Endothelial cell of umbilical vein (primary cell): ENCODE results near the gene SBF1. TPM values are rescaled to one million over a fixed set of nuclear protein-coding genes. Genes with fewer than 3 reads are reported as not detected.

ENCODE experiments used
- BruUV-seq: library from RNA; stranded (reverse); fragments of 400-500 nt; replicated peaks from 2 replicates; lab custom pipeline; 2021; lab: Mats Ljungman, UMichigan
- CTCF ChIA-PET: fragments of 300-600, 350-600 bp; sonication (Branson Sonifier 250); formaldehyde crosslinking; loops from one replicate; lab custom pipeline; 2021; ENCODE audit warnings: antibody characterized with exemption, inconsistent platforms; lab: Charles Lee
- POLR2A ChIA-PET: fragments of 300-600, 350-600 bp; sonication (Branson Sonifier 250); formaldehyde crosslinking; loops from one replicate; lab custom pipeline; 2021; ENCODE audit warnings: antibody characterized with exemption, inconsistent platforms; lab: Charles Lee
- DNase-seq: peaks from one replicate; pipeline ENCODE4 v3.0.0-alpha.2; 2011; ENCODE audit warnings: low read depth, low spot score
- FAIRE-seq: peaks from 2 replicates; lab custom pipeline; 2011; peaks lifted over from hg19 to GRCh38; lab: Jason Lieb, UNC
- H2AFZ ChIP-seq: 2 replicates; pipeline ENCODE4 v1.6.0; 2012; ENCODE audit warnings: low read depth, low read length, control low read depth, inconsistent platforms
- H3K27ac ChIP-seq: 2 replicates; pipeline ENCODE4 v1.5.1; 2011; ENCODE audit warnings: low read depth, mild to moderate bottlenecking, control low read depth, low read length, moderate library complexity; ENCODE audit not compliant: insufficient read depth
- H3K27me3 ChIP-seq, 2 experiments: 2 replicates each; pipeline versions ENCODE4 v1.6.0 to v1.6.1; 2011; ENCODE audit warnings: low read length in 2 of 2, mixed read lengths in 1 of 2; ENCODE audit not compliant: control insufficient read depth in 2 of 2, insufficient read depth in 2 of 2
- H3K36me3 ChIP-seq, 2 experiments: 2 replicates in 1 of 2; 3 replicates in 1 of 2; pipeline ENCODE4 v1.5.1; 2011; ENCODE audit warnings: low read length in 2 of 2, mild to moderate bottlenecking in 1 of 2, moderate library complexity in 1 of 2; ENCODE audit not compliant: control insufficient read depth in 2 of 2, insufficient read depth in 2 of 2; ENCODE audit errors: extremely low read depth in 1 of 2
- H3K4me1 ChIP-seq: 3 replicates; pipeline ENCODE4 v1.5.1; 2011; ENCODE audit warnings: mild to moderate bottlenecking, low read length; ENCODE audit not compliant: control insufficient read depth, insufficient read depth; ENCODE audit errors: extremely low read depth
- H3K4me2 ChIP-seq: 2 replicates; pipeline ENCODE4 v1.6.1; 2011; ENCODE audit warnings: low read length, control low read depth, mixed read lengths; ENCODE audit not compliant: insufficient read depth
- H3K4me3 ChIP-seq, 3 experiments: fragments of 200-600 bp in 1 of 3; sonication (generic), shearing (Covaris generic) in 1 of 3; replicated peaks in 1 of 3; 2 replicates each; pipeline ENCODE4 v1.5.1; 2011 to 2016; ENCODE audit warnings: control low read depth in 3 of 3, low read length in 3 of 3, mild to moderate bottlenecking in 2 of 3, inconsistent platforms in 1 of 3, low read depth in 1 of 3, moderate library complexity in 1 of 3; ENCODE audit not compliant: insufficient read depth in 1 of 3
- H3K79me2 ChIP-seq: 2 replicates; pipeline ENCODE4 v1.6.0; 2012; ENCODE audit warnings: low read length, inconsistent platforms; ENCODE audit not compliant: control insufficient read depth, insufficient read depth
- H3K9ac ChIP-seq: replicated peaks from 2 replicates; pipeline ENCODE3; 2011; ENCODE audit warnings: low read length, control low read depth; ENCODE audit not compliant: insufficient read depth; ENCODE audit errors: extremely low read depth
- H3K9me1 ChIP-seq: replicated peaks from 3 replicates; pipeline ENCODE4 v1.6.0; 2011; ENCODE audit warnings: mild to moderate bottlenecking, low read length; ENCODE audit not compliant: control insufficient read depth, insufficient read depth; ENCODE audit errors: extremely low read depth
- H3K9me3 ChIP-seq: replicated peaks from 2 replicates; pipeline ENCODE4 v1.5.1; 2012; ENCODE audit warnings: low read length, inconsistent platforms; ENCODE audit not compliant: control insufficient read depth, insufficient read depth
- H4K20me1 ChIP-seq: replicated peaks from 2 replicates; pipeline ENCODE3; 2011; ENCODE audit warnings: mild to moderate bottlenecking, low read length; ENCODE audit not compliant: control insufficient read depth, insufficient read depth; ENCODE audit errors: extremely low read depth
- EZH2 ChIP-seq: IDR thresholded peaks from 2 replicates; pipeline ENCODE4 v1.6.1; 2012; ENCODE audit warnings: borderline replicate concordance, low read depth, mild to moderate bottlenecking, moderate library complexity, low read length, inconsistent platforms; ENCODE audit not compliant: severe bottlenecking
- FOS ChIP-seq: IDR thresholded peaks from 2 replicates; pipeline ENCODE4 v1.6.1; 2011; ENCODE audit warnings: mild to moderate bottlenecking, low read length, moderate library complexity, borderline replicate concordance; ENCODE audit not compliant: insufficient read depth
- GATA2 ChIP-seq: IDR thresholded peaks from 2 replicates; pipeline ENCODE4 v1.7.0; 2011; ENCODE audit warnings: low read depth, mild to moderate bottlenecking, moderate library complexity, mixed read lengths, low read length; ENCODE audit not compliant: insufficient read length, insufficient read depth
- JUN ChIP-seq: IDR thresholded peaks from 2 replicates; pipeline ENCODE4 v1.6.1; 2011; ENCODE audit warnings: borderline replicate concordance, low read depth; ENCODE audit not compliant: insufficient read length, insufficient read depth
- MAX ChIP-seq: IDR thresholded peaks from 2 replicates; pipeline ENCODE4 v1.6.1; 2011; ENCODE audit not compliant: insufficient read depth, insufficient read length
- MYC ChIP-seq: IDR thresholded peaks from one replicate; pipeline ENCODE4 v1.6.1; 2011; ENCODE audit warnings: mild to moderate bottlenecking, low read depth, low read length
- POLR2A ChIP-seq: IDR thresholded peaks from 2 replicates; pipeline ENCODE4 v1.6.1; 2012; ENCODE audit warnings: low read depth, mild to moderate bottlenecking, control low read depth, low read length
- POLR2AphosphoS5 ChIP-seq: IDR thresholded peaks from 2 replicates; pipeline ENCODE4 v1.6.1; 2012; ENCODE audit warnings: low read depth, mild to moderate bottlenecking, control low read depth, low read length, moderate library complexity; ENCODE audit not compliant: insufficient read depth
- dilution Hi-C: fragments of 300-500 bp; cut with MboI; formaldehyde crosslinking; loops from one replicate; pipeline ENCODE4 v1.15.0; 2019; ENCODE audit warnings: low sequenced_read_pairs; ENCODE audit not compliant: extremely low pct_ligation_motif_present
- intact Hi-C: fragments of 100-400 bp; cut with micrococcal nuclease; formaldehyde crosslinking; loops from one replicate; pipeline ENCODE4 v1.10.0; 2022
- polyA plus RNA-seq, 4 experiments: library from polyadenylated mRNA; depleted of rRNA in 3 of 4; stranded (reverse) in 3 of 4; unstranded in 1 of 4; fragments of >200 nt; gene quantifications; 2 replicates each; pipeline versions ENCODE4 v1.2.1 to v1.2.3, GENCODE V29; 2011 to 2012; ENCODE audit warnings: missing spikeins in 1 of 4
- total RNA-seq: library from RNA; stranded (reverse); gene quantifications from 2 replicates; pipeline ENCODE4 v1.2.3, GENCODE V29; 2021

The SBF1 gene
- total and polyA plus RNA-seq, 2 donors (not counting 3 experiments of a cell fraction or from before 2014, with no cell fraction given), result 36.3 to 68.6 TPM

GRCh38 chr22:50437511-50438304 is 37.1 kb downstream of the SBF1 start:
- H3K27me3 ChIP-seq, result no peaks in the 10 kb centered on the region
- intact Hi-C loops, result no loop called here
- POLR2A ChIA-PET, result no interaction called here
- H3K36me3 ChIP-seq, result peaks cover 0 to 43% of the 10 kb centered on the region in 2 experiments
- CTCF ChIA-PET, result no interaction called here
- dilution Hi-C loops, result no loop called here
- TF ChIP-seq MAX (no peak), MYC (no peak), GATA2 (no peak), POLR2AphosphoS5 (no peak), POLR2A (no peak), JUN (no peak), FOS (no peak), EZH2 (no peak)
- BruUV-seq, result no TSS peak
- H4K20me1 ChIP-seq, result no peaks in the 10 kb centered on the region
- no peak overlapping the region for H3K4me3 ChIP-seq
- H3K9me1 ChIP-seq, result no peaks in the 10 kb centered on the region
- no peak overlapping the region for H3K4me2 ChIP-seq
- no peaks in the 10 kb centered on the region for H3K4me1 ChIP-seq
- DNase-seq, result no peak
- FAIRE-seq, result no peak
- no peak overlapping the region for H3K27ac ChIP-seq
- no peaks in the 10 kb centered on the region for H3K9me3 ChIP-seq
- H2AFZ ChIP-seq, result no peak overlapping the region
- no peaks in the 10 kb centered on the region for H3K79me2 ChIP-seq
- H3K9ac ChIP-seq, result no peak overlapping the region
